GM10248 (cell line): ENCODE data around the gene TNFRSF25.

Experiments
- CTCF ChIA-PET: fragments of 300-600 bp; sonication (Branson Sonifier 250); formaldehyde crosslinking; extraction: SDS; loops from one replicate; lab custom pipeline; 2021; ENCODE audit warnings: antibody characterized with exemption; lab: Yijun Ruan, JAX
- POLR2A ChIA-PET: fragments of 350-650 bp; sonication (Branson Sonifier 250); formaldehyde crosslinking; extraction: SDS; loops from one replicate; lab custom pipeline; 2020; ENCODE audit warnings: antibody characterized with exemption; lab: Yijun Ruan, JAX
- DNase-seq: peaks from one replicate; pipeline ENCODE4 v3.0.0; 2012; ENCODE audit errors: extremely low spot score
- TF ChIP-seq, protein P1 (sequence below): IDR thresholded peaks from 2 replicates; pipeline ENCODE4 v1.5.1; 2012; ENCODE audit warnings: mild to moderate bottlenecking, low read depth; ENCODE audit errors: extremely low read depth, missing control alignments, control extremely low read depth

The TNFRSF25 gene

DNA sequence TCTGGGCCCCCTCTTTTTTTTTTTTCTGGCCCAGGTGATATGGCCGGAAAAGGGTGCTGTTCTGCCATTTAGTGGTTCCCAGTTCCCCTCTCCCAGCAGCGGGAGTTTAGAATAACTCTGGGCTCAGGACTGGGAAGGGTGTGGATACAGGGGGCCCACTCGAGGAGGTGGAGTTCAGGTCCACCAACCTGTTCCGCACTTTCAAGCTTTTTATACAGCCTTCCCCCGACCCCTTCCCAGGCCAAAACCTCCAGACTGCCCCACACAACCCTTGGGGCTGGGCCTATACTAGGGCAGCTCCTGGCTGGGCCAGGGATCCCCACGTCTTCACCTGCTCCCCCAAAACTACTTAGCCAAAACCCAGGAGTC is 25.1 kb upstream of the TNFRSF25 start:
- TF ChIP-seq, protein P1, sequence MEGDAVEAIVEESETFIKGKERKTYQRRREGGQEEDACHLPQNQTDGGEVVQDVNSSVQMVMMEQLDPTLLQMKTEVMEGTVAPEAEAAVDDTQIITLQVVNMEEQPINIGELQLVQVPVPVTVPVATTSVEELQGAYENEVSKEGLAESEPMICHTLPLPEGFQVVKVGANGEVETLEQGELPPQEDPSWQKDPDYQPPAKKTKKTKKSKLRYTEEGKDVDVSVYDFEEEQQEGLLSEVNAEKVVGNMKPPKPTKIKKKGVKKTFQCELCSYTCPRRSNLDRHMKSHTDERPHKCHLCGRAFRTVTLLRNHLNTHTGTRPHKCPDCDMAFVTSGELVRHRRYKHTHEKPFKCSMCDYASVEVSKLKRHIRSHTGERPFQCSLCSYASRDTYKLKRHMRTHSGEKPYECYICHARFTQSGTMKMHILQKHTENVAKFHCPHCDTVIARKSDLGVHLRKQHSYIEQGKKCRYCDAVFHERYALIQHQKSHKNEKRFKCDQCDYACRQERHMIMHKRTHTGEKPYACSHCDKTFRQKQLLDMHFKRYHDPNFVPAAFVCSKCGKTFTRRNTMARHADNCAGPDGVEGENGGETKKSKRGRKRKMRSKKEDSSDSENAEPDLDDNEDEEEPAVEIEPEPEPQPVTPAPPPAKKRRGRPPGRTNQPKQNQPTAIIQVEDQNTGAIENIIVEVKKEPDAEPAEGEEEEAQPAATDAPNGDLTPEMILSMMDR, result no peak
- CTCF ChIA-PET, result interaction anchor here (0.8 to 9.6 kb wide), 10 partner anchors 9 to 579 kb away, joined by 3 to 123 read pairs (median 4); partner anchors contain the start of gene NOL9
- POLR2A ChIA-PET, result no interaction called here
- no peak for DNase-seq

DNA sequence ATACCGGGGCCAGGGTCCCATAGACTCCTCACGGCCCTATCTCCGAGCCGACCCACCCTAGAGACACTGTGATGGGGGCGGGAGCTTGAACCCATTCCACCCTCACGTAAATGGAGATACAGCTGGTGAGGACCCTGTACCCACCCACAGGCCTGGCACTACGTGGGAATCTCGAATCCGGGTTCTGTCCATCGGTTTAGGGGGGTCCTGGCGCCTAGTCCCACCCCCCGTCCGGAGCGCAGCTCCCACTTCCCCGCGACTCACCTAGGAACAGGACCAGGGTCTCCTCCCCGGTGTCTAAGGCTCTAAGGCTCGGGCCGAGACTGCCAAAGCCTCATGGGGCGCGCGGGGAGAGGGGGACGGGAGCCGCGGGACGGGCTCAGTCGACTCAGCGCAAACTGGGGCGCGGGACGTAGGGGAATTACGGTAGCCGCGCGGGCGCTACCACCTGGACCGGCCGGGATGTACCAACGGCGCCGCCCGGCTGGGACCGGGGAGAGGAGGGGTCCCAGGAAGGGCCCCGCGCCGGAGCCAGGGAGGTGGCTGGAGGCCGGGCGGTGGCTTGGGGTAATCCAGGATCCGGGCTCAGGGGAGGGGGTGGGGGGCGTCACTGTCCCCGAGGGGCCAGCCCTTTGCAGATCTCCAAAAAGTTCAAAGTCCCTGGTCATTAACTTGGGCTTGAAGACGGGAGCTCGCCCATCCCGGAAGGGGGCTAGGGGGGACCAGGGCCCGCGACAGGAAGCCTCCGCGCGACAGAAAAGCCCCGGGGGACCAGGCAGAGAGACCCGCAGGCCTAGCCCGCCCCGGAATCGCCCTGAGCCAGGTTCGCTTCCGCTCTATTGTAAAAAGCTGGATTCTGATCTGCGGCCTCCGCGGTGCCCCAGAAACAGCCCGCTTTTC is 24.5 kb upstream of the TNFRSF25 start:
- DNase-seq, result peak; percentile 77
- TF ChIP-seq, protein P1, result no peak
- POLR2A ChIA-PET, result no interaction called here
- CTCF ChIA-PET, result interaction anchor here (0.8 to 9.6 kb wide), 18 partner anchors 10 to 271 kb away, joined by 3 to 123 read pairs (median 4); partner anchors contain the start of gene NOL9

DNA sequence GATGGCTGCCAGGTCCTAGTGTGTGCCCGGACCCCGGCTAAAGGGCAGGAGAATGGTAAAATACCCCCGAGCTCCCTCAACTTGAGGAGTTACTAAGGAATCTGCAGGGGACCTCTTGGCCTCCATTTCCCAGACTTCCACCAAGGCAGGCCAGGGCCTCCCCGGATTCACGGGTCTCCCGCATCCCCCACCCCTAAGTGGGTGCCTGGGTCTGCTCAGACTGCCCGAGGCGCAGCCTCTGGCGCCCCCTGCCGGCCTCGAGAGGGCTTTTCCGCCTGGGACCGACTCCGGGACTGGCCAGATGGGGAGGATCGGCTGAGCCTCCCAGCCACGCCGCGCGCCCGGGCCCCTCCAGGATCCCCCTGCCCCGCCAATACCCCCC is 23.8 kb upstream of the TNFRSF25 start:
- DNase-seq, result peak; percentile 93
- TF ChIP-seq, protein P1, result peak; percentile 97
- ChIA-PET CTCF (interaction anchor here (0.7 to 9.6 kb wide), 16 partner anchors 10 to 272 kb away, joined by 3 to 123 read pairs (median 5); no protein-coding TSS in a partner anchor), POLR2A (no interaction called here)

DNA sequence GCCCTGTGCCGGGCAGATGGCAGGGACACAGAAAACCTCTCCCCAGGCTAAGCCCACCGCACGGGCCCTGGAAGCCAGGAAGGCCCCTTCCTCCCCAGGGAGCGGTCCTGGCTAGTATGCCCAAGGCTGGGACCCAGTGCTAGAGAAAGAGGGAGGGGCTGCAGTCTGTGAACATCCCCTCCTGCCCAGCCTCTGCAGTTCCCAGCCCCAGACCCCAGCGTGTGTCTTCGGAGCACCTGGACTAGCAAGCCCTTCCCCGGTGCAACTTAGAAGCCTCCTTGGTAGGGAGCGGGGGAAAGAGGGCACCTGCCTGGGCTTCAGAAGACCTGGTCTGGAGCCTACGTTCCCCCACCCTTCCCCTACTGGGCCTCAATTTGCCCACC is 23.4 kb upstream of the TNFRSF25 start:
- DNase-seq, result no peak
- ChIA-PET POLR2A (no interaction called here), CTCF (interaction anchor here (0.7 to 9.6 kb wide), 12 partner anchors 9 to 156 kb away, joined by 3 to 123 read pairs (median 6); no protein-coding TSS in a partner anchor)
- TF ChIP-seq, protein P1, result no peak

DNA sequence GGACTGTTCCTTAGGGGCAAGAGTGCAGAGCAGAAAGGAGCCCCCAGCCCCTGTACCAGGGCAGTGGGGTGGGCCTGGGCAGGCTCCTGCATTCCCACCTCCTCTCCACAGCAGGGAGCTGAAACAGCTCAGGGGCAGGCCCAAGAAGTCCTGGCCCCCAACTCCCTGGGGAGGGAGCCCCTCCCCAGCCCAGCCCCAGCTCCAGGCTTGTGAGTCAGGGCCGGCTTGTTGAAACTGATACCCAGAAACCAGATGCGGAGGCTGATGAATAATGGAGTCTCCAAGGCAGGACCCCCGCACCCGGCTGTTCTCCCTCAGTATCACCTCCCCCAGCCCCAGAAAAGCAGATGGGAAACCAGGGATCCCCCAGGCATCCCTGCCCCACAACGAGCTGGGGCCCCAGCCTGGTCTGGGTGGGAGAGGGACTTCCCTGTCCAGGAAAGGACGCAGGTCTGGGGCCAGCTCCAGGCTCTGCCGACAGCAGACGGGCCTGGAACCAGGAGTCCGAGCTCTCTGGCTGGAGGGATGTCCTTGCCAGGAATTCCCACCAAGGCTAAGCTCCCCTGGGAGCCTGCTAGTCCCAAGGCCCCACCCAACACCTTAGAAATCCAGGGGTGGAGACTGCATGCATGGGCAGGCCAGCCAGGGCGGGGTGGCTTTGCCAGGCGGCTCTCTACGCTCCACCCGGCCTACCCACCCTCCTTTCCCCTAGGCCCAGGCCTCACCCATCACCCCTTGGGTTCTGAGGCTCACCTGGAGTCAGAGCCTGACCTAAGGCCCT is 22.8 kb upstream of the TNFRSF25 start:
- POLR2A ChIA-PET, result no interaction called here
- no peak for DNase-seq
- TF ChIP-seq, protein P1, result no peak
- CTCF ChIA-PET, result interaction anchor here (0.7 to 9.6 kb wide), 13 partner anchors 9 to 649 kb away, joined by 3 to 123 read pairs (median 4); no protein-coding TSS in a partner anchor

DNA sequence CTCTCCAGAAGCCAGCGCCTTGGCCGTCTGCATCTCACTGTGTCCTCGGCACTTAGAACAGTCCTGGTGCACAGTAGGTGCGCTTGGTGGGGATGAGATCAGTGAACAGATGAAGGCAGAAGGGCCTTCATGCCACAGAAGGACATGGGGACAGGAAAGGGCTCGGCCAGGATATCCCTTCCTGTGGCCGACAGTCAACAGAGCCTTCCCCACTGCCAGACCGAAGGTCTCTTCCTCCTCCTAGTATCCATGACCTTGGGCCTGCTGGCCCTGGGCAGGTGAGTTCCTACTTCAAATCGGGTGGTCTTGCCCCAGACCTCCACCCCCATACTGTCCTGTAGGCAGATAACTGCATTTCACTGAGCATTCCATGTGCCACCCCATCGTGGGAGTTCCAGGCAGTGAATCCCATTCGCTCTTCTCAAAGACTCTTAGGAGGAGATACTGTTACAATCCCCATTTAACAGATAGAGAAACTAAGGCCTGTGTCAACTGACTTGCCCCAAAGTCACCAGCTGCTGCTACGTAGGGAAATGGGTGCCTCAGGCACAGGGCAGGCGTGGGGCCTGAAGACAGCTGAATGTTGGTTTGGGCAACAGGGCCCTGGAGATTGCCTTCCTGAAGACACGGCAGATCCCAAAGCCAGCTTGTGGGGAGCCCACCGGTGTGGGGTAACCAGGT is 22.0 kb upstream of the TNFRSF25 start:
- DNase-seq, result no peak
- TF ChIP-seq, protein P1, result no peak
- ChIA-PET CTCF (interaction anchor here (1.1 to 9.6 kb wide), 6 partner anchors 8 to 158 kb away, joined by 3 to 123 read pairs (median 8); no protein-coding TSS in a partner anchor), POLR2A (no interaction called here)
